Osteocyte (in vitro differentiated cells): Measurements from ENCODE around the gene DTNB. TPM values are rescaled to one million over a fixed set of nuclear protein-coding genes. Genes with fewer than 3 reads are reported as not detected.

Experiments used
- DNase-seq: peaks from one replicate; pipeline ENCODE4 v3.0.0; 2021; ENCODE audit warnings: mixed read lengths; ENCODE audit not compliant: unreplicated experiment; ENCODE audit errors: extremely low spot score
- H3K27ac Mint-ChIP-seq: one replicate; pipeline ENCODE4 v1.8.0; 2021; ENCODE audit warnings: mild to moderate bottlenecking, mixed read lengths; ENCODE audit not compliant: unreplicated experiment
- H3K27me3 Mint-ChIP-seq: one replicate; pipeline ENCODE4 v1.8.0; 2021; ENCODE audit warnings: mixed read lengths; ENCODE audit not compliant: unreplicated experiment
- H3K36me3 Mint-ChIP-seq: one replicate; pipeline ENCODE4 v1.8.0; 2021; ENCODE audit warnings: mixed read lengths; ENCODE audit not compliant: unreplicated experiment
- H3K4me1 Mint-ChIP-seq: one replicate; pipeline ENCODE4 v1.8.0; 2021; ENCODE audit warnings: mixed read lengths; ENCODE audit not compliant: unreplicated experiment
- H3K4me3 Mint-ChIP-seq: one replicate; pipeline ENCODE4 v1.8.0; 2021; ENCODE audit warnings: mild to moderate bottlenecking, moderate library complexity, mixed read lengths; ENCODE audit not compliant: unreplicated experiment
- H3K9me3 Mint-ChIP-seq: one replicate; pipeline ENCODE4 v1.8.0; 2021; ENCODE audit warnings: mixed read lengths; ENCODE audit not compliant: unreplicated experiment
- CTCF ChIP-seq: fragments of 200-600 bp; sonication (generic); IDR thresholded peaks from 2 replicates; pipeline ENCODE4 v1.5.0; 2021; ENCODE audit warnings: antibody characterized with exemption, mild to moderate bottlenecking, moderate library complexity
- microRNA-seq: library from miRNA; unstranded; fragments of <30 nt; microRNA quantifications from one replicate; pipeline ENCODE4 v1.1.0, GENCODE V29; 2020; ENCODE audit not compliant: unreplicated experiment
- total RNA-seq: library from RNA; stranded (reverse); gene quantifications from 2 replicates; pipeline ENCODE4 v1.2.1, GENCODE V29; 2021

The DTNB gene
- total RNA-seq, 1 donor from 2014 or later = 20.9 TPM

DNA sequence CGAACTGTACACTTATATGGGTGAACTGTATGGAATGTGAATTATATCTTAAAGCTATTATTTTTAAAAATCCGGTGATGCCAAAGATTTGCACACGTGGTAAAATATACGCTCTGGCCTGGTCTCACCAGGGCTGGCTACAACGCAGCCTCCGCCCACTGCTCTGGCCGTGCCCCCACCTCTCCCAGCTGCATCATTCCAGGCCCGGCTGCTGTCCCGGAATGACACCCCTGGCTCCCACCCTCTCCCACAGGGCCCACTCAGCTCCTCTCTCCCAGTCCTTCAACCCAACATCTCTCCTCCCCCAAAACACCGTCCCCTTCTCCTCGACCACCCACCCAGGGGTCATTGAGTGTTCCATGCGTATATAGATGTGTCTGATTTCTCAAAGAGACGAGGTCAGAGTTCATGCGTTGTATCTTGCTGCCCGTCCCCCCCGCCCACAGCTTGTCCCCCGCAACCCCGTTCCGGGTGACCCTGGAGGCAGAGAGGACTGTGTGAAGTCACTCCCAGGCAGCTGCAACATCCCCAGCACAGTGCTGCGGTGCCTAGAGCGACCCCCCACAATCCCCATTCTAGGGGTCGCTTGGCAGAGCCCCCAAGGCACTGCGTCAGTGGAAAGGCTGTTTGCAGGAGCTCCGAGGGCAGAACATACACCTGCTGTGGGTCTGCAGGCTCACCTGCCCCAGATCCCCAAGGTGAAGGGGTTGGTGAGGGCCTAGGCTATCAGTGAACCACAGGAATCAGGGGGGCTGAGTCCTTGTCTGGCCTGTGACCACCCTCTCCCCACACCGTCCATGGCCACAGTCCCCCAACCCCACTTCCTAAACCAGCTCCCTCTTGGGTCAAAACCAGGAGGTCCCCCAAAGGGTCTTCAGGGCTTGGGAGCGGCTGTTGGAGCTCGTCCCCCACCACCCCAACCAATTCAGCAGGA, 345.0 kb downstream of the DTNB start:
- peaks cover 9% of the 10 kb centered on the region for H3K9me3 Mint-ChIP-seq
- H3K36me3 Mint-ChIP-seq = peaks cover 25% of the 10 kb centered on the region
- H3K27me3 Mint-ChIP-seq = no peaks in the 10 kb centered on the region
- no peak overlapping the region for H3K27ac Mint-ChIP-seq
- no peak for DNase-seq
- TF ChIP-seq CTCF = no peak
- peaks cover 28% of the 10 kb centered on the region for H3K4me1 Mint-ChIP-seq
- H3K4me3 Mint-ChIP-seq = no peak overlapping the region

Small RNAs within 50 kb of the gene (microRNA-seq; reads per million reads assigned to microRNA genes)
- 288 reads per million, percentile 66 among the genes with 10 or more reads in this experiment for gene MIR1301

Other genes starting within 250 kb of the DTNB start
- gene ASXL2, start 204.9 kb upstream of the DTNB start, total RNA-seq = 32.7 and 34.0 TPM in 2 replicates